NB4 (cell line): ENCODE results near the gene FAXDC2.

Source experiments
- DNase-seq: peaks from one replicate; pipeline ENCODE4 v3.0.0; 2010; ENCODE audit warnings: low read depth
- H3K4me3 ChIP-seq: one replicate; pipeline ENCODE4 v1.5.1; 2011; ENCODE audit warnings: mild to moderate bottlenecking, low read depth, low read length, moderate library complexity
- CTCF ChIP-seq: IDR thresholded peaks from one replicate; pipeline ENCODE4 v1.5.1; 2012; ENCODE audit warnings: low read depth, low read length
- MAX ChIP-seq: IDR thresholded peaks from 2 replicates; pipeline ENCODE4 v1.6.1; 2011; ENCODE audit warnings: low read depth, low read length
- MYC ChIP-seq: IDR thresholded peaks from 2 replicates; pipeline ENCODE4 v1.6.1; 2011; ENCODE audit warnings: low read depth, low read length
- POLR2A ChIP-seq: IDR thresholded peaks from 2 replicates; pipeline ENCODE4 v1.6.1; 2011; ENCODE audit warnings: mild to moderate bottlenecking; ENCODE audit not compliant: insufficient read length; ENCODE audit errors: extremely low read depth

The FAXDC2 gene

GRCh38 chr5:154895606-154896561 is 45.5 kb upstream of the FAXDC2 start:
- DNase-seq, result no peak
- H3K4me3 ChIP-seq, result no peak overlapping the region
- TF ChIP-seq MAX, result no peak
- no peak for TF ChIP-seq POLR2A
- TF ChIP-seq MYC, result no peak
- TF ChIP-seq CTCF, result no peak

- TF ChIP-seq MAX (no peak), POLR2A (no peak), CTCF (no peak), MYC (no peak)
- H3K4me3 ChIP-seq, result no peak overlapping the region
- no peak for DNase-seq
These were observed 43.0 kb upstream of the FAXDC2 start for GRCh38 chr5:154893381-154893780.

- no peak for TF ChIP-seq POLR2A
- no peak for TF ChIP-seq MYC
- TF ChIP-seq MAX, result no peak
- no peak for TF ChIP-seq CTCF
- no peak overlapping the region for H3K4me3 ChIP-seq
- no peak for DNase-seq
These were observed 42.0 kb upstream of the FAXDC2 start for GRCh38 chr5:154892369-154892771.

- TF ChIP-seq MAX, result no peak
- TF ChIP-seq CTCF, result no peak
- no peak for TF ChIP-seq MYC
- no peak for TF ChIP-seq POLR2A
- H3K4me3 ChIP-seq, result no peak overlapping the region
- DNase-seq, result peak; percentile 24
These were observed 35.0 kb upstream of the FAXDC2 start for GRCh38 chr5:154885439-154885838.

GRCh38 chr5:154884424-154884823 is 34.0 kb upstream of the FAXDC2 start:
- TF ChIP-seq POLR2A, result no peak
- no peak for TF ChIP-seq CTCF
- no peak for TF ChIP-seq MYC
- TF ChIP-seq MAX, result no peak
- no peak for DNase-seq
- no peak overlapping the region for H3K4me3 ChIP-seq
